ENCODE data around the gene GRN. TPM values are rescaled to one million over a fixed set of nuclear protein-coding genes. Genes with fewer than 3 reads are reported as not detected.
A peak's percentile ranks its signal among the peaks of the same experiment; 100 is the strongest.

Gene GRN
- total and polyA plus RNA-seq, 2 of the 13 experiments (the other 11 are each of a cell fraction or from before 2014, with no cell fraction given): 86.6 to 143 TPM

- TF ChIP-seq, protein P1, sequence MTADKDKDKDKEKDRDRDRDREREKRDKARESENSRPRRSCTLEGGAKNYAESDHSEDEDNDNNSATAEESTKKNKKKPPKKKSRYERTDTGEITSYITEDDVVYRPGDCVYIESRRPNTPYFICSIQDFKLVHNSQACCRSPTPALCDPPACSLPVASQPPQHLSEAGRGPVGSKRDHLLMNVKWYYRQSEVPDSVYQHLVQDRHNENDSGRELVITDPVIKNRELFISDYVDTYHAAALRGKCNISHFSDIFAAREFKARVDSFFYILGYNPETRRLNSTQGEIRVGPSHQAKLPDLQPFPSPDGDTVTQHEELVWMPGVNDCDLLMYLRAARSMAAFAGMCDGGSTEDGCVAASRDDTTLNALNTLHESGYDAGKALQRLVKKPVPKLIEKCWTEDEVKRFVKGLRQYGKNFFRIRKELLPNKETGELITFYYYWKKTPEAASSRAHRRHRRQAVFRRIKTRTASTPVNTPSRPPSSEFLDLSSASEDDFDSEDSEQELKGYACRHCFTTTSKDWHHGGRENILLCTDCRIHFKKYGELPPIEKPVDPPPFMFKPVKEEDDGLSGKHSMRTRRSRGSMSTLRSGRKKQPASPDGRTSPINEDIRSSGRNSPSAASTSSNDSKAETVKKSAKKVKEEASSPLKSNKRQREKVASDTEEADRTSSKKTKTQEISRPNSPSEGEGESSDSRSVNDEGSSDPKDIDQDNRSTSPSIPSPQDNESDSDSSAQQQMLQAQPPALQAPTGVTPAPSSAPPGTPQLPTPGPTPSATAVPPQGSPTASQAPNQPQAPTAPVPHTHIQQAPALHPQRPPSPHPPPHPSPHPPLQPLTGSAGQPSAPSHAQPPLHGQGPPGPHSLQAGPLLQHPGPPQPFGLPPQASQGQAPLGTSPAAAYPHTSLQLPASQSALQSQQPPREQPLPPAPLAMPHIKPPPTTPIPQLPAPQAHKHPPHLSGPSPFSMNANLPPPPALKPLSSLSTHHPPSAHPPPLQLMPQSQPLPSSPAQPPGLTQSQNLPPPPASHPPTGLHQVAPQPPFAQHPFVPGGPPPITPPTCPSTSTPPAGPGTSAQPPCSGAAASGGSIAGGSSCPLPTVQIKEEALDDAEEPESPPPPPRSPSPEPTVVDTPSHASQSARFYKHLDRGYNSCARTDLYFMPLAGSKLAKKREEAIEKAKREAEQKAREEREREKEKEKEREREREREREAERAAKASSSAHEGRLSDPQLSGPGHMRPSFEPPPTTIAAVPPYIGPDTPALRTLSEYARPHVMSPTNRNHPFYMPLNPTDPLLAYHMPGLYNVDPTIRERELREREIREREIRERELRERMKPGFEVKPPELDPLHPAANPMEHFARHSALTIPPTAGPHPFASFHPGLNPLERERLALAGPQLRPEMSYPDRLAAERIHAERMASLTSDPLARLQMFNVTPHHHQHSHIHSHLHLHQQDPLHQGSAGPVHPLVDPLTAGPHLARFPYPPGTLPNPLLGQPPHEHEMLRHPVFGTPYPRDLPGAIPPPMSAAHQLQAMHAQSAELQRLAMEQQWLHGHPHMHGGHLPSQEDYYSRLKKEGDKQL (CRISPR knock-in tag; IDR thresholded peaks at IDR 0.05; ENCODE audit: low read depth): no peak
- TF ChIP-seq ZMYM2 (CRISPR knock-in tag; IDR thresholded peaks at IDR 0.05) (0 out of 2 replicates have a peak, but pooled peaks have one; percentile 12), TEAD2 (CRISPR knock-in tag; IDR thresholded peaks at IDR 0.05) (no peak), KMT2A (CRISPR knock-in tag; IDR thresholded peaks at IDR 0.05) (no peak), ZNF883 (CRISPR knock-in tag; IDR thresholded peaks at IDR 0.05; ENCODE audit: not compliant biosample characterization) (no peak), ZFP36L1 (CRISPR knock-in tag; IDR thresholded peaks at IDR 0.05) (no peak), ZNF350 (CRISPR knock-in tag; IDR thresholded peaks at IDR 0.05; ENCODE audit: borderline replicate concordance, low read depth) (no peak), KAT8 (CRISPR knock-in tag; IDR thresholded peaks at IDR 0.05) (no peak; the same call in 1 of the 2 replicates), CAMTA2 (CRISPR knock-in tag; IDR thresholded peaks at IDR 0.05; ENCODE audit: borderline replicate concordance) (no peak; the same call in 1 of the 2 replicates), CEBPB (IDR thresholded peaks at IDR 0.05; ENCODE audit: borderline replicate concordance, low read depth, low read length) (no peak), ZNF362 (CRISPR knock-in tag; IDR thresholded peaks at IDR 0.05; ENCODE audit: borderline replicate concordance) (no peak), POLR2G (IDR thresholded peaks at IDR 0.05; ENCODE audit: low read depth, low read length) (0 out of 2 replicates have a peak, but pooled peaks have one; percentile 25), CEBPG (CRISPR knock-in tag; IDR thresholded peaks at IDR 0.05) (peak; percentile 40; the same call in 1 of the 2 replicates), ZNF776 (CRISPR knock-in tag; IDR thresholded peaks at IDR 0.05) (no peak), JUN (CRISPR knock-in tag; IDR thresholded peaks at IDR 0.05) (peak; percentile 34; the same call in 1 of the 2 replicates), ZNF879 (CRISPR knock-in tag; IDR thresholded peaks at IDR 0.05) (0 out of 2 replicates have a peak, but pooled peaks have one; percentile 62), KLF15 (CRISPR knock-in tag; IDR thresholded peaks at IDR 0.05; ENCODE audit: borderline replicate concordance) (no peak), DR1 (CRISPR knock-in tag; IDR thresholded peaks at IDR 0.05) (no peak), DRAP1 (CRISPR knock-in tag; IDR thresholded peaks at IDR 0.05) (peak; percentile 45; the same call in 1 of the 2 replicates)
- TF ChIP-seq, protein P2, sequence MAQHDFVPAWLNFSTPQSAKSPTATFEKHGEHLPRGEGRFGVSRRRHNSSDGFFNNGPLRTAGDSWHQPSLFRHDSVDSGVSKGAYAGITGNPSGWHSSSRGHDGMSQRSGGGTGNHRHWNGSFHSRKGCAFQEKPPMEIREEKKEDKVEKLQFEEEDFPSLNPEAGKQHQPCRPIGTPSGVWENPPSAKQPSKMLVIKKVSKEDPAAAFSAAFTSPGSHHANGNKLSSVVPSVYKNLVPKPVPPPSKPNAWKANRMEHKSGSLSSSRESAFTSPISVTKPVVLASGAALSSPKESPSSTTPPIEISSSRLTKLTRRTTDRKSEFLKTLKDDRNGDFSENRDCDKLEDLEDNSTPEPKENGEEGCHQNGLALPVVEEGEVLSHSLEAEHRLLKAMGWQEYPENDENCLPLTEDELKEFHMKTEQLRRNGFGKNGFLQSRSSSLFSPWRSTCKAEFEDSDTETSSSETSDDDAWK (CRISPR knock-in tag; IDR thresholded peaks at IDR 0.05): no peak
Measured at GRCh38 chr17:44374306-44375195, 29.4 kb downstream of the GRN start (continued).
